HG03520 (cell line): Measurements from ENCODE around the gene PYGO2.
"Not testable (repeated sequence)": the region's sequence is repeated elsewhere in the genome, so short reads cannot be mapped to it uniquely, and the experiment has no call there.

Source experiments
- ATAC-seq: cut with Tn5 transposase; IDR thresholded peaks from one replicate; pipeline ENCODE4 v1.9.1; 2021; ENCODE audit warnings: mild to moderate bottlenecking, moderate library complexity; ENCODE audit not compliant: unreplicated experiment

Gene PYGO2

GRCh38 chr1:155000726-155001424, 39.3 kb upstream of the PYGO2 start:
- ATAC-seq, result peak; percentile 32

GRCh38 chr1:155000411-155000725, 38.8 kb upstream of the PYGO2 start:
- no peak for ATAC-seq

GRCh38 chr1:154999571-155000410, 38.2 kb upstream of the PYGO2 start:
- ATAC-seq, result no peak

GRCh38 chr1:154998818-154999570, 37.4 kb upstream of the PYGO2 start:
- no peak for ATAC-seq

GRCh38 chr1:154998201-154998780, 36.7 kb upstream of the PYGO2 start:
- ATAC-seq, result no peak

- ATAC-seq, result no peak
Measured at GRCh38 chr1:154996966-154997701, 35.6 kb upstream of the PYGO2 start.

GRCh38 chr1:154995301-154995983, 33.9 kb upstream of the PYGO2 start:
- ATAC-seq, result not testable (repeated sequence)

GRCh38 chr1:154994591-154994990, 33.0 kb upstream of the PYGO2 start:
- no peak for ATAC-seq

GRCh38 chr1:154994269-154994587, 32.6 kb upstream of the PYGO2 start:
- no peak for ATAC-seq

GRCh38 chr1:154993572-154994268, 32.1 kb upstream of the PYGO2 start, which contains the start of gene LENEP:
Gene LENEP (plus strand): TSS chr1:154993586. CDS start chr1:154993608, 22 bp downstream.
- ATAC-seq, result no peak

- ATAC-seq, result no peak
Measured at GRCh38 chr1:154992721-154993571, 31.4 kb upstream of the PYGO2 start.

- no peak for ATAC-seq
Measured at GRCh38 chr1:154990276-154990675, 28.7 kb upstream of the PYGO2 start.

- no peak for ATAC-seq
Measured at GRCh38 chr1:154989195-154989860, 27.7 kb upstream of the PYGO2 start.

- ATAC-seq, result no peak
Measured at GRCh38 chr1:154988058-154988954, 26.7 kb upstream of the PYGO2 start.

- ATAC-seq, result no peak
Measured at GRCh38 chr1:154987326-154987725, 25.7 kb upstream of the PYGO2 start.

GRCh38 chr1:154986736-154987135, 25.2 kb upstream of the PYGO2 start:
- not testable (repeated sequence) for ATAC-seq
